NB4 (cell line): ENCODE results near the gene DAPK1.

Experiments
- MYC ChIP-seq: IDR thresholded peaks from 2 replicates; pipeline ENCODE4 v1.6.1; 2011; ENCODE audit warnings: low read depth, low read length
- POLR2A ChIP-seq: IDR thresholded peaks from 2 replicates; pipeline ENCODE4 v1.6.1; 2011; ENCODE audit warnings: mild to moderate bottlenecking; ENCODE audit not compliant: insufficient read length; ENCODE audit errors: extremely low read depth
- TF ChIP-seq, protein P1 (sequence below): IDR thresholded peaks from one replicate; pipeline ENCODE4 v1.5.1; 2012; ENCODE audit warnings: low read depth, low read length
- TF ChIP-seq, protein P2 (sequence below): IDR thresholded peaks from 2 replicates; pipeline ENCODE4 v1.6.1; 2011; ENCODE audit warnings: low read depth, low read length

DNA sequence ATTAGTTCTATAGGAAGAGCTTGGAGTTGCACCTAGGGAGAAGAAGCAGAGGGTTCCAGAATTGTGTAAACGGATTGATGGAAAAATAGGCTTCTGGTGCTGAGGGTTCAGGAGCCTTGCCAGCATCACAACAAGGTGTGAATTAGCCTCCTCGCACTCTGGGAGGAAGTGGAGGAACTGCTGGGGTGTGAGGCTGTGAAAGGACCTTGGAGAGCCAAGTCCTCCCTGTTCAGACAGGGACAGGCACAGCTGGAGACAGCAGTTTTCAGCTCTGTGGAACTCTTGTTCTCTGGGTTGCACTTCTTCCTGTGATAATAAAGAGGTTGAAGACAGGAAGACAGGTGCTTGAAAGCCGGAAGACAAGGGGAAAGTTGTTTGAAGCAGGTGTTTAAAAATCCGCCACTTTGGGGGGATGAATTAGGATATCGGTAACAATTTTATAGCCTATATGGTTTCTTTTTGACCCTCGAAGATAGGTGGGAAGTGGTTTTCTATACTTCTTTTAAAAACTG lies 22.6 kb downstream of the DAPK1 start:
- TF ChIP-seq, protein P1, sequence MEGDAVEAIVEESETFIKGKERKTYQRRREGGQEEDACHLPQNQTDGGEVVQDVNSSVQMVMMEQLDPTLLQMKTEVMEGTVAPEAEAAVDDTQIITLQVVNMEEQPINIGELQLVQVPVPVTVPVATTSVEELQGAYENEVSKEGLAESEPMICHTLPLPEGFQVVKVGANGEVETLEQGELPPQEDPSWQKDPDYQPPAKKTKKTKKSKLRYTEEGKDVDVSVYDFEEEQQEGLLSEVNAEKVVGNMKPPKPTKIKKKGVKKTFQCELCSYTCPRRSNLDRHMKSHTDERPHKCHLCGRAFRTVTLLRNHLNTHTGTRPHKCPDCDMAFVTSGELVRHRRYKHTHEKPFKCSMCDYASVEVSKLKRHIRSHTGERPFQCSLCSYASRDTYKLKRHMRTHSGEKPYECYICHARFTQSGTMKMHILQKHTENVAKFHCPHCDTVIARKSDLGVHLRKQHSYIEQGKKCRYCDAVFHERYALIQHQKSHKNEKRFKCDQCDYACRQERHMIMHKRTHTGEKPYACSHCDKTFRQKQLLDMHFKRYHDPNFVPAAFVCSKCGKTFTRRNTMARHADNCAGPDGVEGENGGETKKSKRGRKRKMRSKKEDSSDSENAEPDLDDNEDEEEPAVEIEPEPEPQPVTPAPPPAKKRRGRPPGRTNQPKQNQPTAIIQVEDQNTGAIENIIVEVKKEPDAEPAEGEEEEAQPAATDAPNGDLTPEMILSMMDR = no peak
- TF ChIP-seq POLR2A (no peak), MYC (no peak)
- TF ChIP-seq, protein P2, sequence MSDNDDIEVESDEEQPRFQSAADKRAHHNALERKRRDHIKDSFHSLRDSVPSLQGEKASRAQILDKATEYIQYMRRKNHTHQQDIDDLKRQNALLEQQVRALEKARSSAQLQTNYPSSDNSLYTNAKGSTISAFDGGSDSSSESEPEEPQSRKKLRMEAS = no peak
